ENCODE data around the gene PEMT.

Gene PEMT

DNA sequence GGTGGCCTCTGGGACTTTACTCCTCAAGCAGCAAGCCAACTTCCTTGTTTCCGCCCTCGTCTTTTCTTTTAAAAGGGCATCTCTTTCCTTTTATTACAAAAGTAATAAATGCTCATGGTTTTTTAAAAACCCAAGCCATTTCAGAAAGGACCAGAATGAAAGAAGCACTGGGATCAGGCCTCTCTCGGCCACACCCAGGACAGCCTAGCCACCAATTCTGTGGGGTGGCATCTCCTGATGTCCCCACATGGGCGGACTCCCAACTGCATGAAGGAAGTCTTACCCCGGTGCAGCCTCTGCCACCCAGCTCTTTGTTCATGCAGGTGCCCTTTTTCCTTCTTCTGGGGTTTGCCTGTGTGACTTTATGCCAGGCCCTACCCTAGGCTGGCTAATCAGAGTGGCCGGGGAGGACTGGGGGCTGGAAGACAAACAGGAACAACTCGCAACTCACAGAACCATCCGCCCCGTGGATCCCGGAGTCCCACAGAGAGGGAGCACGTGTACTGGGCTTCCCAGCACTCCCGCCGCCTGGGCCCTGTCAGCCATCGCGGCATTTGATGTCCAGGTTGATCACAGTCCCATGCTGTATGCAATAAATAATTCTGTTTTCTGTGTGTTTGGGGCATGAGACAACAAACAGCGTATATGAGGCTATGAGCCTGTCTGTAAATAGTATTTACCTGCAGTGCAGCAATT is 92.8 kb downstream of the PEMT start:
- no peak overlapping the region for H3K4me3 ChIP-seq (ENCODE audit: low read depth, low read length)
- TF ChIP-seq, protein P1, sequence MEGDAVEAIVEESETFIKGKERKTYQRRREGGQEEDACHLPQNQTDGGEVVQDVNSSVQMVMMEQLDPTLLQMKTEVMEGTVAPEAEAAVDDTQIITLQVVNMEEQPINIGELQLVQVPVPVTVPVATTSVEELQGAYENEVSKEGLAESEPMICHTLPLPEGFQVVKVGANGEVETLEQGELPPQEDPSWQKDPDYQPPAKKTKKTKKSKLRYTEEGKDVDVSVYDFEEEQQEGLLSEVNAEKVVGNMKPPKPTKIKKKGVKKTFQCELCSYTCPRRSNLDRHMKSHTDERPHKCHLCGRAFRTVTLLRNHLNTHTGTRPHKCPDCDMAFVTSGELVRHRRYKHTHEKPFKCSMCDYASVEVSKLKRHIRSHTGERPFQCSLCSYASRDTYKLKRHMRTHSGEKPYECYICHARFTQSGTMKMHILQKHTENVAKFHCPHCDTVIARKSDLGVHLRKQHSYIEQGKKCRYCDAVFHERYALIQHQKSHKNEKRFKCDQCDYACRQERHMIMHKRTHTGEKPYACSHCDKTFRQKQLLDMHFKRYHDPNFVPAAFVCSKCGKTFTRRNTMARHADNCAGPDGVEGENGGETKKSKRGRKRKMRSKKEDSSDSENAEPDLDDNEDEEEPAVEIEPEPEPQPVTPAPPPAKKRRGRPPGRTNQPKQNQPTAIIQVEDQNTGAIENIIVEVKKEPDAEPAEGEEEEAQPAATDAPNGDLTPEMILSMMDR (conservative IDR thresholded peaks at IDR 0.05; ENCODE audit: low read depth, low read length), result no peak
- DNase-seq (ENCODE audit: low read depth), result no peak

GRCh38 chr17:17497845-17498520 is 93.5 kb downstream of the PEMT start:
- H3K4me3 ChIP-seq (ENCODE audit: low read depth, low read length), result no peak overlapping the region
- no peak for DNase-seq (ENCODE audit: low read depth)
- TF ChIP-seq, protein P1 (conservative IDR thresholded peaks at IDR 0.05; ENCODE audit: low read depth, low read length), result no peak

DNA sequence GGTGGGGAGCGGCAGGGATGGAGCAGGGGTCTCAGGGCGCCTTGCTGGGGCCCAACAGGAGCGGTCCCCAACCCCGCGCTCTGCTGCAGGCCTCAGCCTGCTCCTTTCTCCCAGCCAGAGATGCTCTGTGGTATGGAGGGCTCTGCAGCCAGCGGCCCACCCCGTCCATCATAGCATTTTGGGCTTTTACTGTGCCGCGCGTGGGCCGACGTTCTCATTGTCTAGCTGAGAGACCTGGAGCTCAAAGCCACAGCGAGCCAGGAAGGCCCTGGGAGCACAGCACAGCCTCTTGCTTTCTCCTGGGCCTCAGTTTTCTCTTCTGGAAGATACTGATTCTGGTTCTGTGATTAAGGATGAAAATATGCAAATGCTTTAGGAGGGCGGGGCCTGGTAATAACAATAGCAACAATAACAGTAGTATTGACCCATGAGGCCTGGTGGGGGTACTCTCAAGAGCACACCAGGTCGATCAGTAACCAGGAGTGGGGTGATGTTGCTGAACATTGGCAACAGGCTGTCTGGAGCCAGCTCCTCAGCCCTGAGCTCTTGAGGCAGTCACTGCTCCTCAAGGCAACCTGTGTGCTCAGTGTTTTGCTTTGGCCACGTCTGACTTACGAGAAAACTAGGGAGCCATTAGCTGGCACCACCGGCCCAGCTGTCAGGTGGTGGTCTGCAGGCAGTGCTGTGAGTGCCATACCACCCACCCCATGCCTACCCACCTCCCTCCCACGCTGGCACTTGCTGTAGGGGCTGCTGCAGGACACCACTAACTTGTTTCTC is 94.3 kb downstream of the PEMT start:
- DNase-seq (ENCODE audit: low read depth), result no peak
- H3K4me3 ChIP-seq (ENCODE audit: low read depth, low read length), result no peak overlapping the region
- TF ChIP-seq, protein P1 (conservative IDR thresholded peaks at IDR 0.05; ENCODE audit: low read depth, low read length), result no peak

- H3K4me3 ChIP-seq (ENCODE audit: low read depth, low read length), result peak within 1 kb of the TSS; percentile 59
- TF ChIP-seq, protein P1 (conservative IDR thresholded peaks at IDR 0.05; ENCODE audit: low read depth, low read length), result peak; percentile 49
- peak; percentile 83 for DNase-seq (ENCODE audit: low read depth)
Observed at GRCh38 chr17:17496189-17497064, 95.1 kb downstream of the PEMT start, which contains the start of gene RASD1. TSS of gene RASD1 (minus strand) at chr17:17496395. CDS start at chr17:17496181, 214 bp downstream.

- TF ChIP-seq, protein P1 (conservative IDR thresholded peaks at IDR 0.05; ENCODE audit: low read depth, low read length), result no peak
- DNase-seq (ENCODE audit: low read depth), result peak; percentile 31
- H3K4me3 ChIP-seq (ENCODE audit: low read depth, low read length), result peak overlapping the region; percentile 59
Observed at GRCh38 chr17:17495536-17496188, 95.8 kb downstream of the PEMT start.
